IPS-18a (cell line): ENCODE results near the gene SNRPE.

Experiments
- H3K27ac ChIP-seq: one replicate; pipeline ENCODE4 v1.5.1; 2013; ENCODE audit warnings: low read length
- H3K27me3 ChIP-seq: one replicate; pipeline ENCODE4 v1.6.1; 2013; ENCODE audit warnings: mild to moderate bottlenecking, low read length; ENCODE audit not compliant: control insufficient read depth, insufficient read depth
- H3K36me3 ChIP-seq: one replicate; pipeline ENCODE4 v1.6.1; 2013; ENCODE audit warnings: low read depth, low read length; ENCODE audit not compliant: control insufficient read depth
- H3K4me1 ChIP-seq: one replicate; pipeline ENCODE4 v1.6.1; 2013; ENCODE audit warnings: low read depth, low read length; ENCODE audit not compliant: control insufficient read depth
- H3K4me3 ChIP-seq: one replicate; pipeline ENCODE4 v1.5.1; 2013; ENCODE audit warnings: low read length
- H3K9ac ChIP-seq: one replicate; pipeline ENCODE4 v1.6.1; 2013; ENCODE audit warnings: mild to moderate bottlenecking, low read length, moderate library complexity
- H3K9me3 ChIP-seq: one replicate; pipeline ENCODE4 v1.6.1; 2013; ENCODE audit warnings: low read depth, low read length; ENCODE audit not compliant: control insufficient read depth

SNRPE gene

GRCh38 chr1:203914292-203914691 lies 52.9 kb downstream of the SNRPE start:
- Histone ChIP-seq H3K36me3 (no peaks in the 10 kb centered on the region), H3K27ac (no peak overlapping the region), H3K27me3 (no peaks in the 10 kb centered on the region), H3K4me1 (no peaks in the 10 kb centered on the region), H3K4me3 (no peak overlapping the region), H3K9me3 (no peaks in the 10 kb centered on the region), H3K9ac (no peak overlapping the region)

GRCh38 chr1:203915811-203916210 lies 54.4 kb downstream of the SNRPE start:
- no peak overlapping the region for H3K9ac ChIP-seq
- H3K36me3 ChIP-seq: no peaks in the 10 kb centered on the region
- no peaks in the 10 kb centered on the region for H3K27me3 ChIP-seq
- H3K9me3 ChIP-seq: no peaks in the 10 kb centered on the region
- no peak overlapping the region for H3K27ac ChIP-seq
- H3K4me1 ChIP-seq: no peaks in the 10 kb centered on the region
- H3K4me3 ChIP-seq: no peak overlapping the region

DNA sequence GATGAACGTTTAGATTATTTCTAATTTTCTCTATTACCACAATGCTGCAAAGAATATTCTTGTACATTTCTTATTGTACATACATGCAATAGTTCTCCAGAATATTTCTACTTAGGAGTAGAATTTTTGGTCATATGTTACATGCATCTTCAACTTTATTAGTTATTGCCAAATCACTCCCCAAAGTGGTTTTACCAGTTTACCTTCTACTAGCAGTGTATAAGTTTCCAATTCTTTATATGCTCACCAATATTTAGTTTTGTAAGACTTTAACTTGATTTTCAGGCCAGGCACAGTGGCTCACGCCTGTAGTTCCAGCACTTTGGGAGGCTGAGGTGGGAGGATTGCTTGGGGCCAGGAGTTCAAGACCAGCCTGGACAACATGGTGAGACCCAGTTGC lies 55.4 kb downstream of the SNRPE start:
- Histone ChIP-seq H3K4me1 (no peaks in the 10 kb centered on the region), H3K9ac (no peak overlapping the region)

More for the DNA sequence above, 55.4 kb downstream of the SNRPE start:
- H3K27ac ChIP-seq: no peak overlapping the region
- H3K27me3 ChIP-seq: no peaks in the 10 kb centered on the region
- no peaks in the 10 kb centered on the region for H3K9me3 ChIP-seq
- H3K36me3 ChIP-seq: no peaks in the 10 kb centered on the region
- no peak overlapping the region for H3K4me3 ChIP-seq
